Common myeloid progenitor, CD34-positive (primary cell): Measurements from ENCODE around the gene BTN2A1.
"Not testable (repeated sequence)": the region's sequence is repeated elsewhere in the genome, so short reads cannot be mapped to it uniquely, and the experiment has no call there.

Source experiments
- CTCF ChIA-PET: fragments of 350-600 bp; sonication (Branson Sonifier 250); formaldehyde crosslinking; loops from one replicate; lab custom pipeline; 2021; ENCODE audit warnings: antibody characterized with exemption; lab: Charles Lee
- POLR2A ChIA-PET: fragments of 350-600 bp; sonication (Branson Sonifier 250); formaldehyde crosslinking; loops from one replicate; lab custom pipeline; 2021; ENCODE audit warnings: antibody characterized with exemption; lab: Charles Lee
- DNase-seq, 3 donors: peaks; one replicate each; pipeline versions ENCODE4 v3.0.0 to v3.0.0-alpha.2; 2013
- H3K27ac ChIP-seq, 2 experiments: 1 replicate in 1 of 2; 2 replicates in 1 of 2; pipeline ENCODE4 v1.7.0; 2013; ENCODE audit warnings: inconsistent platforms in 2 of 2, low read length in 2 of 2, mild to moderate bottlenecking in 2 of 2, low read depth in 1 of 2, moderate library complexity in 1 of 2; ENCODE audit not compliant: severe bottlenecking in 2 of 2, insufficient read depth in 1 of 2, poor library complexity in 1 of 2
- H3K27me3 ChIP-seq, 5 experiments: replicated peaks in 2 of 5; 1 replicate in 3 of 5; 2 replicates in 2 of 5; pipeline versions ENCODE4 v1.6.1 to v1.7.0; 2013; ENCODE audit warnings: low read length in 4 of 5, mild to moderate bottlenecking in 2 of 5, moderate library complexity in 2 of 5, inconsistent platforms in 1 of 5; ENCODE audit not compliant: insufficient read depth in 5 of 5, control insufficient read depth in 4 of 5
- H3K36me3 ChIP-seq, 4 experiments: 1 replicate in 2 of 4; 2 replicates in 2 of 4; pipeline versions ENCODE4 v1.6.1 to v1.7.0; 2013; ENCODE audit warnings: low read length in 3 of 4, control low read depth in 1 of 4, mild to moderate bottlenecking in 1 of 4; ENCODE audit not compliant: control insufficient read depth in 4 of 4, insufficient read depth in 4 of 4
- H3K4me1 ChIP-seq, 4 experiments: 1 replicate in 3 of 4; 2 replicates in 1 of 4; pipeline versions ENCODE4 v1.6.1 to v1.7.1; 2013; ENCODE audit warnings: low read length in 3 of 4, mild to moderate bottlenecking in 3 of 4, control low read depth in 1 of 4, inconsistent platforms in 1 of 4, moderate library complexity in 1 of 4; ENCODE audit not compliant: control insufficient read depth in 4 of 4, insufficient read depth in 4 of 4; ENCODE audit errors: control extremely low read depth in 1 of 4
- H3K4me3 ChIP-seq, 7 experiments: 1 replicate in 4 of 7; 2 replicates in 3 of 7; pipeline versions ENCODE4 v1.5.1 to v1.7.0; 2013; ENCODE audit warnings: mild to moderate bottlenecking in 7 of 7, low read length in 6 of 7, moderate library complexity in 6 of 7, inconsistent platforms in 2 of 7, low read depth in 2 of 7, control low read depth in 1 of 7; ENCODE audit not compliant: insufficient read depth in 4 of 7, control insufficient read depth in 1 of 7; ENCODE audit errors: extremely low read depth in 1 of 7
- H3K9me3 ChIP-seq, 5 experiments: 1 replicate in 4 of 5; 2 replicates in 1 of 5; pipeline versions ENCODE4 v1.6.1 to v1.7.1; 2013; ENCODE audit warnings: low read length in 4 of 5, mild to moderate bottlenecking in 2 of 5, inconsistent platforms in 1 of 5, low read depth in 1 of 5, moderate library complexity in 1 of 5; ENCODE audit not compliant: control insufficient read depth in 4 of 5, insufficient read depth in 2 of 5; ENCODE audit errors: control extremely low read depth in 1 of 5
- WGBS: methylation state at CpG from one replicate; pipeline ENCODE4 v1.1.5; 2013; ENCODE audit not compliant: insufficient coverage; 5-methylcytosine and 5-hydroxymethylcytosine counted together

BTN2A1 gene

DNA sequence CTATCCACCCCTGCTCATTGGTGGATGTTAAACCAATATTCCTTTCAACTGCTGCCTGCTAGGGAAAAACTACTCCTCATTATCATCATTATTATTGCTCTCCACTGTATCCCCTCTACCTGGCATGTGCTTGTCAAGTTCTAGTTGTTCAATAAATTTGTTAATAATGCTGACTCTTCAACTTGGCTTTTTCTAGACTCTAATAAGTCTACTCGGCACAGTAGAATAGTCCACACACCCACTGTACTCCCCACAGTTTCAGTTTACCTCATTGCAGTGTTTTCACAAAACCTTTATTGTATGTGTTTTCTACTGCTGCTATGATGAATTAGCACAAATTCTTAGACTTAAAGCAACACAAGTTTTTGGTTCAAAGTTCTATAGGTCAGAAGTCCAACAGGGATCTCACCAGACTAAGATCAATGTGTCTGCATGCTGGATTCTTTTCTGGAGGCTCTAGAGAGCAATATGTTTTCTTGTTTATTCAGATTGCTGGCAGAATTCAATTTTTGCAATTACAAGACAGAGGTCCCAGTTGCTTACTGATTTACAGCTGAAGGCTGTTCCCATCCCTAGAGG, 42.6 kb upstream of the BTN2A1 start:
- CTCF ChIA-PET = no interaction called here
- Histone ChIP-seq H3K9me3 (peaks cover 0 to 15% (median 8%) of the 10 kb centered on the region in 5 experiments), H3K27ac (no peak overlapping the region), H3K36me3 (peaks cover 15 to 45% (median 19%) of the 10 kb centered on the region in 4 experiments), H3K4me3 (no peak overlapping the region), H3K27me3 (no peaks in the 10 kb centered on the region), H3K4me1 (no peaks in the 10 kb centered on the region)
- POLR2A ChIA-PET = no interaction called here
- no peak for DNase-seq
- no CpG with 5 or more reads among the region's 1 CpG for WGBS

DNA sequence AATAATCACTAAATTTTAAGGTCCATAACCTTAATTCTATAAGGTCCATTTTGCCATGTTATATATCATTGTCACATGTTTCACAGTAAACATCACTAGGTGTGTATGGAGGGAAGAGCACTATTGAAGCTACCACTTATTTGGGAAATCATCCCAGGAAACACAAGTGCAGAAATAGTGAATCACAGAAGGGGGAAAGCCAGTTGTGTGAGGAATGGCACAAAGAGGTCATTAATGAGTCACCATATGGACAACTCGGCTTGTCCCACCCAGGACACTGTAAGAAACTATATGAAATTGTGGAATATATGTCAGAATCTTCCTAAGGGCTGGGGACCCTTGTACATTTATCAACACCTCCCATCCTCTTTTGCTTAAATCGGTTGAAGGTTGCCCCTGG, 42.0 kb upstream of the BTN2A1 start:
- no peak overlapping the region for H3K4me3 ChIP-seq
- H3K9me3 ChIP-seq = peaks cover 0 to 15% (median 8%) of the 10 kb centered on the region in 5 experiments
- peaks cover 15 to 40% (median 17%) of the 10 kb centered on the region in 4 experiments for H3K36me3 ChIP-seq
- no CpG with 5 or more reads among the region's 2 CpGs for WGBS
- DNase-seq = no peak
- no peaks in the 10 kb centered on the region for H3K27me3 ChIP-seq
- ChIA-PET CTCF (no interaction called here), POLR2A (no interaction called here)
- H3K4me1 ChIP-seq = peaks cover 0 to 4% (median 2%) of the 10 kb centered on the region in 4 experiments
- no peak overlapping the region for H3K27ac ChIP-seq

DNA sequence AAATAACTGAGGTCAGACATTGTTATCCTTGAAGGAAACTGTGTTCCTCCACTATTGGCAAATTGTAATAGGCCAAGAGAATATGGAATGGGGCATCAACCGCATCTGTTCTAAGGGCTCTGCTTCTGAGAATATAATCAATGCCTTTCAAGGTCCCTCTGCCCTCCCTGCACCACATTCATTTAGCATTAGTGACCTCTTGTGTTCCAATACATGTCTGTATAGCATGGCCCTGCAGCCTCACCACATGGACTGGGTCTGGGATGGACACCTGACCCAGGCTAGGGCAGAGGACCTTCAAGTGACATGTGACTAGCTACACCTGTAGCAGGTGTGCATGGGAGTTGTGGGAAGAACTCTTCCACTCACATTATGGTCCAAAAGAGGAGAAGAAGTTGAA, 41.5 kb upstream of the BTN2A1 start:
- ChIA-PET CTCF (no interaction called here), POLR2A (no interaction called here)
- Histone ChIP-seq H3K27me3 (no peaks in the 10 kb centered on the region), H3K4me3 (no peak overlapping the region), H3K27ac (no peak overlapping the region), H3K4me1 (peaks cover 2 to 7% (median 5%) of the 10 kb centered on the region in 4 experiments), H3K9me3 (peaks cover 0 to 15% (median 8%) of the 10 kb centered on the region in 5 experiments), H3K36me3 (peaks cover 11 to 35% (median 12%) of the 10 kb centered on the region in 4 experiments)
- DNase-seq = no peak
- 100% methylated on average over 1 of the region's 1 CpG for WGBS

DNA sequence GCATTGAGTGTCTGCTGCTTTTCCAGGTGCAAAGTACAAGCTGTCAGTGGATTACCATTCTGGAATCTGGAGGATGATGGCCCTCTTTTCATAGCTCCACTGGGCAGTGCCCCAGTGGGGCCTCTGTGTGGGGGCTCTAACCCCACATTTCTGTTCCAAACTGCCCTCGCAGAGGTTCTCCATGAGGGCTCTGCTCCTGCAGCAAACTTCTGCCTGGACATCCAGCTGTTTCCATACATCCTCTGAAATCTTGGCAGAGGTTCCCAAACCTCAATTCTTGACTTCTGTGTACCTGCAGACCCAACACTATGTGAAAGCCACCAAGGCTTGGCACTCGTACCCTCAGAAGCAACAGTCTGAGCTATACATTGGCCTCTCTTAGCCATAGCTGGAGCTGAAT, 39.7 kb upstream of the BTN2A1 start:
- DNase-seq, H3K27ac ChIP-seq, POLR2A ChIA-PET, H3K4me3 ChIP-seq, H3K27me3 ChIP-seq: not testable (repeated sequence)
- Histone ChIP-seq H3K9me3 (peaks cover 0 to 15% (median 8%) of the 10 kb centered on the region in 5 experiments), H3K36me3 (peaks cover 0 to 18% (median 6%) of the 10 kb centered on the region in 4 experiments), H3K4me1 (peaks cover 2 to 13% (median 9%) of the 10 kb centered on the region in 4 experiments)
- 100% methylated on average over 2 of the region's 2 CpGs for WGBS
- CTCF ChIA-PET = interaction anchor here (1.0 kb wide), 1 partner anchor 12 kb away, joined by 3 read pairs; no protein-coding TSS in a partner anchor

DNA sequence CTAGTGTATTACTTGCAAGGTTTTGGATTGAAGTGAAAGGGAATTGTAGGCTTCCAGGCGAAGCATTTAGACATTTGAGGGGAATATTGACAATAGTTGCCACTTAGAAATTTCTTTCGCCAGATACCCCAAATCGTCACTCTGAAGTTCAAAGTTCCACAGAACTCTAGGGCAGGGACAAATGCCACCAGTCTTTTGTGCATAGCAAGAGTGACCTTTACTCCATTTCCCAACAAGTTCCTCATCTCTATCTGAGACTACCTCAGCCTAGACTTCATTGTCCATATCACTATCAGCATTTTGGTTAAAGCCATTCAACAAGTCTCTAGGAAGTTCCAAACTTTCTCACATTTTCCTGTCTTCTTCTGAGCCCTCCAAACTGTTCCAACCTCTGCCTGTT, 39.0 kb upstream of the BTN2A1 start:
- Histone ChIP-seq H3K9me3 (peaks cover 0 to 15% (median 8%) of the 10 kb centered on the region in 5 experiments), H3K36me3 (peaks cover 0 to 11% (median 3%) of the 10 kb centered on the region in 4 experiments), H3K4me1 (peaks cover 2 to 13% (median 9%) of the 10 kb centered on the region in 4 experiments)
- CTCF ChIA-PET = interaction anchor here (1.0 to 1.1 kb wide), 2 partner anchors 12 to 15 kb away, joined by 3 read pairs; no protein-coding TSS in a partner anchor
- POLR2A ChIA-PET, H3K27me3 ChIP-seq, H3K27ac ChIP-seq, DNase-seq, H3K4me3 ChIP-seq: not testable (repeated sequence)
- WGBS = 93% methylated on average over 3 of the region's 3 CpGs

DNA sequence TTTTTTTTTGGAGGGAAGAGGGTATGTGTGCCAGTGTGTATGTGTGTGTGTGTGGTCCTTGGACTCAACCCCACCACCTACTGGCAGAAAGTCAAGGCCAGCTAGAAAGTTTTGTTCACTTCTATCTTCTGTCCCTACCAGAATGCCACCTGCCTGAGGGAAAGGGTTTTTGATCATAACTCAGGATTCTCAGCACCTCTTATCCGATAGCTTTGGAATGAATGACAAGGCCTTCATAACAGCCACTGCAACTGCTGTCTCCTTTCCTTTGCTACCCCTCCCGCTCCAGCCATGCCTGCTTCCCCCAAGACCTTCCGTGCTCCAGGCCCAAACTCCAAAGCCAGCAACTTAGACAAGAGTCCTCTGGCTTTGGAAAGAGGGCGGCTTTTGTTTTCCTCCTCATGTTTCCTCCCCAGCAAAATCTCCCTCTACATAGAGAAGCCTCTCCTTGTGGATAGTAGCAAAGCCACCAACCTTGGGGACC, 37.0 kb upstream of the BTN2A1 start:
- POLR2A ChIA-PET = no interaction called here
- peaks cover 0 to 8% (median 0%) of the 10 kb centered on the region in 4 experiments for H3K36me3 ChIP-seq
- CTCF ChIA-PET = interaction anchor here (0.7 to 1.4 kb wide), 5 partner anchors 10 to 79 kb away, joined by 3 to 4 read pairs (median 3); partner anchors contain the start of gene BTN1A1
- H3K4me1 ChIP-seq = peaks cover 2 to 13% (median 9%) of the 10 kb centered on the region in 4 experiments
- peak; percentile 75 to 80 (median 78) for DNase-seq
- no peaks in the 10 kb centered on the region for H3K27me3 ChIP-seq
- peaks cover 0 to 15% (median 8%) of the 10 kb centered on the region in 5 experiments for H3K9me3 ChIP-seq
- peak overlapping the region in 6 of 7 experiments; percentile 82 to 100 (median 98) for H3K4me3 ChIP-seq
- 90% methylated on average over 2 of the region's 4 CpGs for WGBS
- peak overlapping the region in 1 of 2 experiments; percentile 82 for H3K27ac ChIP-seq
